ENCODE measurements around the gene SPIRE1. TPM values are rescaled to one million over a fixed set of nuclear protein-coding genes. Genes with fewer than 3 reads are reported as not detected.

SPIRE1 gene
- total RNA-seq, 1 donor from 2014 or later: 47.0 TPM

DNA sequence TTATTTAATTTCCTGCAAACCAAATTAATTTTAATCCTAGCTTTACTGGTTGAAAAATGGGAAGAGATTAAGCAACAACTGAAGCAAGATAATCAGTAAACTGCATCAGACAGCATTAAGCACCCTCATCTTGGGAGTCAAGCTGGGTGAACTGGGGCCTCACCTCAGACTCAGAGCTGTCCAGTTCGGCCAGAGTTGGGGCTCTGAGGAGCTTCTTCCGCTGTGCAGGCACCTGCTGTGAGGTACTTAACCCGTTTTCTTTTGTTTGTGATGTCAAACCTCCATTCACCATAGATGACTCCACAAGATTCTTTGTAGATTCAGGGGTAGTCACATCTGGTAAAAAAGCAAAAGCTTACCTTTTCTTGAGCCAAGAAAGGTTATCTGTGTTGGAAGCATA, 178.4 kb downstream of the SPIRE1 start:
- Mint-ChIP-seq H3K4me3 (ENCODE audit: unreplicated experiment) (no peak overlapping the region), H3K4me1 (ENCODE audit: unreplicated experiment) (peaks cover 2% of the 10 kb centered on the region)

GRCh38 chr18:12478269-12479047, 179.4 kb downstream of the SPIRE1 start:
- H3K27me3 Mint-ChIP-seq (ENCODE audit: unreplicated experiment): no peaks in the 10 kb centered on the region
- no peak overlapping the region for H3K4me3 Mint-ChIP-seq (ENCODE audit: unreplicated experiment)
- H3K9me3 Mint-ChIP-seq (ENCODE audit: unreplicated experiment): no peaks in the 10 kb centered on the region
- peaks cover 39% of the 10 kb centered on the region for H3K36me3 Mint-ChIP-seq (ENCODE audit: unreplicated experiment)
- no peak for DNase-seq (ENCODE audit: extremely low spot score, unreplicated experiment)
- peaks cover 1% of the 10 kb centered on the region for H3K4me1 Mint-ChIP-seq (ENCODE audit: unreplicated experiment)
- peak overlapping the region; percentile 3 for H3K27ac Mint-ChIP-seq (ENCODE audit: unreplicated experiment)
- TF ChIP-seq, protein P1, sequence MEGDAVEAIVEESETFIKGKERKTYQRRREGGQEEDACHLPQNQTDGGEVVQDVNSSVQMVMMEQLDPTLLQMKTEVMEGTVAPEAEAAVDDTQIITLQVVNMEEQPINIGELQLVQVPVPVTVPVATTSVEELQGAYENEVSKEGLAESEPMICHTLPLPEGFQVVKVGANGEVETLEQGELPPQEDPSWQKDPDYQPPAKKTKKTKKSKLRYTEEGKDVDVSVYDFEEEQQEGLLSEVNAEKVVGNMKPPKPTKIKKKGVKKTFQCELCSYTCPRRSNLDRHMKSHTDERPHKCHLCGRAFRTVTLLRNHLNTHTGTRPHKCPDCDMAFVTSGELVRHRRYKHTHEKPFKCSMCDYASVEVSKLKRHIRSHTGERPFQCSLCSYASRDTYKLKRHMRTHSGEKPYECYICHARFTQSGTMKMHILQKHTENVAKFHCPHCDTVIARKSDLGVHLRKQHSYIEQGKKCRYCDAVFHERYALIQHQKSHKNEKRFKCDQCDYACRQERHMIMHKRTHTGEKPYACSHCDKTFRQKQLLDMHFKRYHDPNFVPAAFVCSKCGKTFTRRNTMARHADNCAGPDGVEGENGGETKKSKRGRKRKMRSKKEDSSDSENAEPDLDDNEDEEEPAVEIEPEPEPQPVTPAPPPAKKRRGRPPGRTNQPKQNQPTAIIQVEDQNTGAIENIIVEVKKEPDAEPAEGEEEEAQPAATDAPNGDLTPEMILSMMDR (IDR thresholded peaks at IDR 0.05): no peak

More for the DNA sequence above, 178.4 kb downstream of the SPIRE1 start:
- Mint-ChIP-seq H3K9me3 (ENCODE audit: unreplicated experiment) (no peaks in the 10 kb centered on the region), H3K36me3 (ENCODE audit: unreplicated experiment) (peaks cover 35% of the 10 kb centered on the region), H3K27me3 (ENCODE audit: unreplicated experiment) (no peaks in the 10 kb centered on the region), H3K27ac (ENCODE audit: unreplicated experiment) (no peak overlapping the region)
- TF ChIP-seq, protein P1 (IDR thresholded peaks at IDR 0.05): no peak
- no peak for DNase-seq (ENCODE audit: extremely low spot score, unreplicated experiment)

GRCh38 chr18:12477606-12478005, 180.3 kb downstream of the SPIRE1 start:
- no peaks in the 10 kb centered on the region for H3K9me3 Mint-ChIP-seq (ENCODE audit: unreplicated experiment)
- H3K36me3 Mint-ChIP-seq (ENCODE audit: unreplicated experiment): peaks cover 39% of the 10 kb centered on the region
- no peak overlapping the region for H3K4me3 Mint-ChIP-seq (ENCODE audit: unreplicated experiment)
- peaks cover 1% of the 10 kb centered on the region for H3K4me1 Mint-ChIP-seq (ENCODE audit: unreplicated experiment)
- peak; percentile 51 for DNase-seq (ENCODE audit: extremely low spot score, unreplicated experiment)
- no peaks in the 10 kb centered on the region for H3K27me3 Mint-ChIP-seq (ENCODE audit: unreplicated experiment)
- TF ChIP-seq, protein P1 (IDR thresholded peaks at IDR 0.05): no peak
- H3K27ac Mint-ChIP-seq (ENCODE audit: unreplicated experiment): no peak overlapping the region

DNA sequence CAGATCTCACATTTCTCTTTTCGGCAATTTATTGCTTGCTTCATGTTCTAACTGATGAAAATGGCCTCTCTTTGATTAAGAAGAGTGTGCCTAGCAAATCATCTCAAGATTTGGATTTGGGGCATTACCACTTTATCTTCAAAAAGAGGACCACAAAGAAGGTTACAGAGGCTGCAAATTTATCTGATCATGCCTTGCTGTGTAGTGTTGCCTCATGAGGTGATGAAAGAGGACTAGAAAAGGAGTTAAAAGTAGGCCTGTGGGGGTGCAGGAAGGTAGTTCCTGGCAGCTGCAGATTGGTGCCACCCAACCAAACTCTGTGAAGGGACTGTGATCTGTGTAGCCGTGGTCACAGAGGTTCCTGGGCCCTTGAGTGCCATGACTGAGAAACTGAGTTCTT, 181.0 kb downstream of the SPIRE1 start:
- Mint-ChIP-seq H3K27me3 (ENCODE audit: unreplicated experiment) (no peaks in the 10 kb centered on the region), H3K27ac (ENCODE audit: unreplicated experiment) (no peak overlapping the region), H3K36me3 (ENCODE audit: unreplicated experiment) (peaks cover 39% of the 10 kb centered on the region), H3K4me3 (ENCODE audit: unreplicated experiment) (no peak overlapping the region), H3K4me1 (ENCODE audit: unreplicated experiment) (peaks cover 1% of the 10 kb centered on the region), H3K9me3 (ENCODE audit: unreplicated experiment) (no peaks in the 10 kb centered on the region)
- DNase-seq (ENCODE audit: extremely low spot score, unreplicated experiment): no peak
- TF ChIP-seq, protein P1 (IDR thresholded peaks at IDR 0.05): no peak

DNA sequence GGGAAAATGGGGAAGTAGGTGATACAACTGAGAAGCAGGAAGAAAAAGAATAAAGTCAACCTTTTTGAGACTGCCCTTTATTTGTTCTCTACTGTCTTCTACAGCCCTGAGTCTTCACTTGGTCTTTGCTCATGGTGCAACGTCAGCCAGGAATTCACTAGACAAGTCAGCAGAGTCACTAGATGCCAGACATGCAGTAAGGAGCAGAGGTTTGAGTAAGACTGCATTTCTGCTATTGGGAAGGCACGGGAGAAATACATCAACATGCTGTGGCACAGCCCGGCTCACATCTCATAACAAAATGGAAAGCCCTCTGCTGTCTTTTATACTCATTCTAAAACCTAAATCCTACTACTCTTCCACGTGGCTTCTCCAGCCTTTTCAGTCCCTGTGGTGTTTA, 183.0 kb downstream of the SPIRE1 start:
- H3K4me1 Mint-ChIP-seq (ENCODE audit: unreplicated experiment): peaks cover 1% of the 10 kb centered on the region
- no peaks in the 10 kb centered on the region for H3K27me3 Mint-ChIP-seq (ENCODE audit: unreplicated experiment)
- TF ChIP-seq, protein P1 (IDR thresholded peaks at IDR 0.05): no peak
- no peak overlapping the region for H3K27ac Mint-ChIP-seq (ENCODE audit: unreplicated experiment)
- H3K4me3 Mint-ChIP-seq (ENCODE audit: unreplicated experiment): no peak overlapping the region
- no peaks in the 10 kb centered on the region for H3K9me3 Mint-ChIP-seq (ENCODE audit: unreplicated experiment)
- H3K36me3 Mint-ChIP-seq (ENCODE audit: unreplicated experiment): peaks cover 38% of the 10 kb centered on the region
- no peak for DNase-seq (ENCODE audit: extremely low spot score, unreplicated experiment)

All from osteocyte (in vitro differentiated cells).